Neural cell (in vitro differentiated cells): ENCODE measurements around the gene RAB44.

Source experiments
- CTCF ChIP-seq: fragments of 450-650 bp; IDR thresholded peaks from 2 replicates; pipeline ENCODE4 v1.5.1; 2014; ENCODE audit warnings: antibody characterized with exemption, mild to moderate bottlenecking, moderate library complexity; ENCODE audit not compliant: poor library complexity, severe bottlenecking
- EP300 ChIP-seq: fragments of 450-650 bp; conservative IDR thresholded peaks from 2 replicates; pipeline ENCODE4 v1.6.1; 2014; ENCODE audit warnings: antibody characterized with exemption, mild to moderate bottlenecking, moderate library complexity; ENCODE audit not compliant: poor library complexity, severe bottlenecking
- EZH2 ChIP-seq: fragments of 200-600, 300-800 bp; shearing (Covaris generic), sonication (generic); IDR thresholded peaks from 2 replicates; pipeline ENCODE4 v1.6.1; 2014; ENCODE audit warnings: antibody characterized with exemption, low read length, borderline replicate concordance, mild to moderate bottlenecking; ENCODE audit not compliant: insufficient read depth, poor library complexity, severe bottlenecking
- MXI1 ChIP-seq: fragments of 450-650 bp; conservative IDR thresholded peaks from 2 replicates; pipeline ENCODE4 v1.6.1; 2014; ENCODE audit warnings: antibody characterized with exemption, mild to moderate bottlenecking; ENCODE audit not compliant: poor library complexity, severe bottlenecking
- POLR2AphosphoS5 ChIP-seq: IDR thresholded peaks from 2 replicates; pipeline ENCODE4 v1.6.1; 2012
- RAD21 ChIP-seq: fragments of 450-650 bp; conservative IDR thresholded peaks from 2 replicates; pipeline ENCODE4 v1.6.1; 2014; ENCODE audit warnings: antibody characterized with exemption, mild to moderate bottlenecking, moderate library complexity
- SMC3 ChIP-seq: fragments of 450-650 bp; conservative IDR thresholded peaks from 2 replicates; pipeline ENCODE4 v1.6.1; 2014; ENCODE audit warnings: antibody characterized with exemption, mild to moderate bottlenecking, moderate library complexity; ENCODE audit not compliant: poor library complexity
- TF ChIP-seq, protein P1 (sequence below): IDR thresholded peaks from 2 replicates; pipeline ENCODE4 v1.6.1; 2012; ENCODE audit warnings: borderline replicate concordance

GRCh38 chr6:36702656-36703055 is 5.0 kb downstream of the RAB44 start:
- TF ChIP-seq CTCF (no peak), POLR2AphosphoS5 (no peak), MXI1 (no peak), RAD21 (no peak), EZH2 (no peak), EP300 (no peak), SMC3 (no peak)
- TF ChIP-seq, protein P1, sequence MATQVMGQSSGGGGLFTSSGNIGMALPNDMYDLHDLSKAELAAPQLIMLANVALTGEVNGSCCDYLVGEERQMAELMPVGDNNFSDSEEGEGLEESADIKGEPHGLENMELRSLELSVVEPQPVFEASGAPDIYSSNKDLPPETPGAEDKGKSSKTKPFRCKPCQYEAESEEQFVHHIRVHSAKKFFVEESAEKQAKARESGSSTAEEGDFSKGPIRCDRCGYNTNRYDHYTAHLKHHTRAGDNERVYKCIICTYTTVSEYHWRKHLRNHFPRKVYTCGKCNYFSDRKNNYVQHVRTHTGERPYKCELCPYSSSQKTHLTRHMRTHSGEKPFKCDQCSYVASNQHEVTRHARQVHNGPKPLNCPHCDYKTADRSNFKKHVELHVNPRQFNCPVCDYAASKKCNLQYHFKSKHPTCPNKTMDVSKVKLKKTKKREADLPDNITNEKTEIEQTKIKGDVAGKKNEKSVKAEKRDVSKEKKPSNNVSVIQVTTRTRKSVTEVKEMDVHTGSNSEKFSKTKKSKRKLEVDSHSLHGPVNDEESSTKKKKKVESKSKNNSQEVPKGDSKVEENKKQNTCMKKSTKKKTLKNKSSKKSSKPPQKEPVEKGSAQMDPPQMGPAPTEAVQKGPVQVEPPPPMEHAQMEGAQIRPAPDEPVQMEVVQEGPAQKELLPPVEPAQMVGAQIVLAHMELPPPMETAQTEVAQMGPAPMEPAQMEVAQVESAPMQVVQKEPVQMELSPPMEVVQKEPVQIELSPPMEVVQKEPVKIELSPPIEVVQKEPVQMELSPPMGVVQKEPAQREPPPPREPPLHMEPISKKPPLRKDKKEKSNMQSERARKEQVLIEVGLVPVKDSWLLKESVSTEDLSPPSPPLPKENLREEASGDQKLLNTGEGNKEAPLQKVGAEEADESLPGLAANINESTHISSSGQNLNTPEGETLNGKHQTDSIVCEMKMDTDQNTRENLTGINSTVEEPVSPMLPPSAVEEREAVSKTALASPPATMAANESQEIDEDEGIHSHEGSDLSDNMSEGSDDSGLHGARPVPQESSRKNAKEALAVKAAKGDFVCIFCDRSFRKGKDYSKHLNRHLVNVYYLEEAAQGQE: no peak
